Fibroblast of lung (primary cell): ENCODE results near the gene NLRP3. TPM values are rescaled to one million over a fixed set of nuclear protein-coding genes. Genes with fewer than 3 reads are reported as not detected.
"Not testable (repeated sequence)": the region's sequence is repeated elsewhere in the genome, so short reads cannot be mapped to it uniquely, and the experiment has no call there.

Experiments
- DNase-seq, 2 donors: peaks; one replicate each; pipeline versions ENCODE4 v3.0.0 to v3.0.0-alpha.2; 2010; ENCODE audit warnings: low read depth in 2 of 2
- H2AFZ ChIP-seq: 2 replicates; pipeline ENCODE4 v1.5.1; 2012; ENCODE audit warnings: low read length, control low read depth, inconsistent platforms
- H3K27ac ChIP-seq: 2 replicates; pipeline ENCODE4 v1.5.1; 2011; ENCODE audit warnings: low read length, control low read depth; ENCODE audit not compliant: insufficient read depth
- H3K27me3 ChIP-seq: 2 replicates; pipeline ENCODE4 v1.5.1; 2011; ENCODE audit warnings: mild to moderate bottlenecking, low read length; ENCODE audit not compliant: control insufficient read depth, insufficient read depth
- H3K36me3 ChIP-seq: 2 replicates; pipeline ENCODE4 v1.5.1; 2011; ENCODE audit warnings: low read length; ENCODE audit not compliant: control insufficient read depth, insufficient read depth
- H3K4me1 ChIP-seq: 2 replicates; pipeline ENCODE4 v1.5.1; 2011; ENCODE audit warnings: low read length; ENCODE audit not compliant: control insufficient read depth, insufficient read depth; ENCODE audit errors: extremely low read depth
- H3K4me2 ChIP-seq: 2 replicates; pipeline ENCODE4 v1.5.1; 2011; ENCODE audit warnings: low read length, control low read depth; ENCODE audit not compliant: insufficient read depth; ENCODE audit errors: extremely low read depth
- H3K4me3 ChIP-seq, 4 experiments: fragments of 200-600 bp in 1 of 4; sonication (generic) in 1 of 4; replicated peaks in 1 of 4; 2 replicates each; pipeline ENCODE4 v1.5.1; 2011 to 2016; ENCODE audit warnings: low read length in 4 of 4, low read depth in 3 of 4, mild to moderate bottlenecking in 3 of 4, control low read depth in 2 of 4, inconsistent platforms in 1 of 4, mixed read lengths in 1 of 4; ENCODE audit not compliant: insufficient read depth in 1 of 4; ENCODE audit errors: control extremely low read depth in 1 of 4
- H3K79me2 ChIP-seq: 2 replicates; pipeline ENCODE4 v1.5.1; 2012; ENCODE audit warnings: mild to moderate bottlenecking, low read length, inconsistent platforms; ENCODE audit not compliant: control insufficient read depth, insufficient read depth
- H3K9ac ChIP-seq: 2 replicates; pipeline ENCODE4 v1.5.1; 2011; ENCODE audit warnings: mild to moderate bottlenecking, low read length, control low read depth; ENCODE audit not compliant: insufficient read depth
- H3K9me3 ChIP-seq: 2 replicates; pipeline ENCODE4 v1.5.1; 2012; ENCODE audit warnings: low read depth, low read length; ENCODE audit not compliant: control insufficient read depth, insufficient read depth
- H4K20me1 ChIP-seq: 2 replicates; pipeline ENCODE4 v1.5.1; 2011; ENCODE audit warnings: low read length; ENCODE audit not compliant: control insufficient read depth, insufficient read depth; ENCODE audit errors: extremely low read depth
- EZH2 ChIP-seq: IDR thresholded peaks from 2 replicates; pipeline ENCODE4 v1.5.1; 2012; ENCODE audit warnings: low read length, control low read depth, mild to moderate bottlenecking; ENCODE audit errors: missing control alignments
- polyA plus RNA-seq, 2 donors: library from polyadenylated mRNA; depleted of rRNA in 1 of 2; stranded (reverse) in 1 of 2; unstranded in 1 of 2; fragments of >200 nt; gene quantifications; 2 replicates each; pipeline ENCODE4 v1.2.1, GENCODE V29; 2011 to 2012; ENCODE audit warnings: missing spikeins in 1 of 2
- total RNA-seq: library from RNA; depleted of rRNA; stranded (reverse); fragments of >200 nt; gene quantifications from 2 replicates; pipeline ENCODE4 v1.2.1, GENCODE V29; 2014
- TF ChIP-seq, protein P1 (sequence below), 2 donors: IDR thresholded peaks in 1 of 2; conservative IDR thresholded peaks in 1 of 2; 1 replicate in 1 of 2; 2 replicates in 1 of 2; pipeline ENCODE4 v1.5.1; 2011 to 2012; ENCODE audit warnings: low read length in 2 of 2, control low read depth in 1 of 2, inconsistent platforms in 1 of 2, low read depth in 1 of 2, mild to moderate bottlenecking in 1 of 2

NLRP3 gene
- total and polyA plus RNA-seq, 2 donors (not counting 1 experiment from before 2014, with no cell fraction given) = under 0.01 to 0.07 TPM

DNA sequence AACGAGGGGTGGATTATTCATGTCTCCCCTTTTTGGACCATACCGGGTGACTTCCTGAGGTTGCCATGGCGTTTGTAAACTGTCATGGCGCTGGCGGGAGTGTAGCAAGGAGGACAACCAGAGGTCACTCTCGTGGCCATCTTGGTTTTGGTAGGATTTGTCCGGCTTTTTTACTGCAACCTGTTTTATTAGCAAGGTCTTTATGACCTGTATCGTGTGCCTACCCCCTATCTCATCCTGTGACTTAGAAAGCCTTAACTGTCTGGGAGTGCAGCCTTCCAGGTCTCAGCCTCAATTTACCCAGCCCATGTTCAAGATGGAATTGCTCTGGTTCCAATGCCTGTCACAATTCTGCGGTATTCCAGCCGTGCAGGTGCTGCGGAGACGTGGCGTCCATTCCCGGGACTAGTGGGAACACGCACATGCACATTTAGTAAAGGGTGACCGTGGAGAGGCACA, 44.1 kb upstream of the NLRP3 start:
- Histone ChIP-seq H3K4me1 (no peaks in the 10 kb centered on the region), H4K20me1 (no peaks in the 10 kb centered on the region), H3K9ac (no peak overlapping the region), H3K9me3 (no peaks in the 10 kb centered on the region), H3K27ac (no peak overlapping the region), H3K36me3 (no peaks in the 10 kb centered on the region), H3K27me3 (no peaks in the 10 kb centered on the region), H3K4me2 (no peak overlapping the region), H2AFZ (no peak overlapping the region), H3K79me2 (no peaks in the 10 kb centered on the region), H3K4me3 (no peak overlapping the region)
- TF ChIP-seq EZH2 = no peak
- TF ChIP-seq, protein P1, sequence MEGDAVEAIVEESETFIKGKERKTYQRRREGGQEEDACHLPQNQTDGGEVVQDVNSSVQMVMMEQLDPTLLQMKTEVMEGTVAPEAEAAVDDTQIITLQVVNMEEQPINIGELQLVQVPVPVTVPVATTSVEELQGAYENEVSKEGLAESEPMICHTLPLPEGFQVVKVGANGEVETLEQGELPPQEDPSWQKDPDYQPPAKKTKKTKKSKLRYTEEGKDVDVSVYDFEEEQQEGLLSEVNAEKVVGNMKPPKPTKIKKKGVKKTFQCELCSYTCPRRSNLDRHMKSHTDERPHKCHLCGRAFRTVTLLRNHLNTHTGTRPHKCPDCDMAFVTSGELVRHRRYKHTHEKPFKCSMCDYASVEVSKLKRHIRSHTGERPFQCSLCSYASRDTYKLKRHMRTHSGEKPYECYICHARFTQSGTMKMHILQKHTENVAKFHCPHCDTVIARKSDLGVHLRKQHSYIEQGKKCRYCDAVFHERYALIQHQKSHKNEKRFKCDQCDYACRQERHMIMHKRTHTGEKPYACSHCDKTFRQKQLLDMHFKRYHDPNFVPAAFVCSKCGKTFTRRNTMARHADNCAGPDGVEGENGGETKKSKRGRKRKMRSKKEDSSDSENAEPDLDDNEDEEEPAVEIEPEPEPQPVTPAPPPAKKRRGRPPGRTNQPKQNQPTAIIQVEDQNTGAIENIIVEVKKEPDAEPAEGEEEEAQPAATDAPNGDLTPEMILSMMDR (conservative IDR thresholded peaks at IDR 0.05 in 1 of 2, IDR thresholded peaks at IDR 0.05 in 1 of 2; ENCODE audit: low read depth in 1 of 2, low read length in 2 of 2) = no peak
- no peak for DNase-seq

DNA sequence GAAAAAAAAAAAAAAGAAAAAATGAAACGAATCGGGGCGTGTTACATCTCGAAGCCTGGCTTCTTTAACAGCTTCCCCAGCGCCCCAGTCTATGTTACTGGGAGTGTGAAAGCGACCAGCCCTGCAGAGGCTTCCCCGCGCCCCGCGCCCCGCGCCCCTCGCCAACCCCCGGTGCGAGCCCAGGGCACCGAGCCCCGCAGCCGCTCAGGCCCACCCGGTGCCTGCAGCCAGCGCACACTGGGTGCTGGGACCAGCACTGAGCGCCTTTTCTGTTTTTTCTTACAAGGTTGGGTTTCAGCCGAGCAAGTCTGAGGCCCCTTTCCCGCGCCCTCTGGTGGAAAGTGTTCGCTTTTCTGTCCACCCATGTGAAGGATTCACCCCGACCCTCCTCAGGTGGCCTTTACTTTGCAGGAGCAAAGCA, 42.2 kb upstream of the NLRP3 start:
- Histone ChIP-seq H3K27me3 (no peaks in the 10 kb centered on the region), H3K36me3 (no peaks in the 10 kb centered on the region), H3K27ac (no peak overlapping the region), H3K4me3 (peak overlapping the region in 1 of 4 experiments; percentile 51), H2AFZ (no peak overlapping the region), H3K4me2 (no peak overlapping the region), H3K4me1 (no peaks in the 10 kb centered on the region), H3K9ac (no peak overlapping the region), H3K9me3 (no peaks in the 10 kb centered on the region), H4K20me1 (no peaks in the 10 kb centered on the region), H3K79me2 (no peaks in the 10 kb centered on the region)
- peak; percentile 14 to 36 for DNase-seq
- TF ChIP-seq, protein P1 (conservative IDR thresholded peaks at IDR 0.05 in 1 of 2, IDR thresholded peaks at IDR 0.05 in 1 of 2; ENCODE audit: low read depth in 1 of 2, low read length in 2 of 2) = peak; percentile 54 to 59
- no peak for TF ChIP-seq EZH2

DNA sequence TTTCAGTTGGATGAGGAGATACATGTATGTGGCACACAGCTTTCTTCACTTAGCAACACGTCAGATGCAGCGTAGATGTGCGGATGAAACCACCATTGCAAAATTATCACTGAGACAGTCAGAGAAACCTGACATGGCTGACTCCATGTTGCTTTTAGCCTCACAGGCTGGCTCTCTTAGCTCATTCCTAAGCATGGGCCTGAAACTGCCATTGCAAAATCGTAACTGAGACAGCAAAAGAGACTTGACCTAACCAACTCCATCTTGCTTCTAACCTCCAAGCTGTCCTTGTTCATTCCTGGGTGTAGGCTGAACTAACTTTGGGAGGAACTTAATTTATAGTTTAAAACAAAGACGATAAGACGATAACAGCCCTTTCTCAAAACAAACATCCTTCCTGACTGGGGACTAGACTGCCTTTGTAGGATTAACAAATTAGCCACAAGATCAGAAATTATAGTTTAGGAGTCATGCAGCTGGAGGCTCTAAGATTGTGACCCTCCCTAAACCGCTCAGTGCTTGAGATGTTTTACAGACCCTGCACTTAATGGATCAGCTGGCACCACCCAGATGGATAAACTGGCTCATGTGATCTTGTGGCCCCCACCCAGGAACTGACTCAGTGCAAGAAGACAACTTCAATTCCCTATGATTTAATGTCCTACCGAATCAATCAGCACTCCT, 41.2 kb upstream of the NLRP3 start:
- DNase-seq, H3K36me3 ChIP-seq, H3K9me3 ChIP-seq, H3K79me2 ChIP-seq, H4K20me1 ChIP-seq, H3K4me3 ChIP-seq, H3K27me3 ChIP-seq, H3K9ac ChIP-seq, H2AFZ ChIP-seq, H3K4me2 ChIP-seq, H3K27ac ChIP-seq, H3K4me1 ChIP-seq: not testable (repeated sequence)
